HEK293T (cell line): ENCODE results near the gene FAM9B.

Experiments
- ARNT ChIP-seq: fragments of 450-650 bp; IDR thresholded peaks from 2 replicates; pipeline ENCODE4 v1.6.1; 2017; ENCODE audit warnings: mild to moderate bottlenecking
- BHLHE40 ChIP-seq: fragments of 450-650 bp; IDR thresholded peaks from 2 replicates; pipeline ENCODE4 v1.6.1; 2016; ENCODE audit warnings: mild to moderate bottlenecking, moderate library complexity, borderline replicate concordance
- FOXA1 ChIP-seq: fragments of 450-650 bp; IDR thresholded peaks from 2 replicates; pipeline ENCODE4 v1.6.1; 2016; ENCODE audit warnings: mild to moderate bottlenecking
- LEF1 ChIP-seq: fragments of 450-650 bp; IDR thresholded peaks from 2 replicates; pipeline ENCODE4 v1.6.1; 2017; ENCODE audit warnings: mild to moderate bottlenecking, borderline replicate concordance
- PKNOX1 ChIP-seq: fragments of 450-650 bp; IDR thresholded peaks from 2 replicates; pipeline ENCODE4 v1.6.1; 2016
- SUZ12 ChIP-seq: fragments of 450-650 bp; IDR thresholded peaks from 2 replicates; pipeline ENCODE4 v1.6.1; 2016; ENCODE audit warnings: mild to moderate bottlenecking

GRCh38 chrX:9023293-9023692, 10.6 kb downstream of the FAM9B start:
- TF ChIP-seq PKNOX1, result no peak
- TF ChIP-seq LEF1, result no peak
- no peak for TF ChIP-seq FOXA1
- no peak for TF ChIP-seq BHLHE40
- no peak for TF ChIP-seq SUZ12
- TF ChIP-seq ARNT, result no peak
